DMS153 treated with DMSO at 0.1 percent for 48 hours (cell line): Measurements from ENCODE around the gene PARD3.
"Not testable (repeated sequence)": the region's sequence is repeated elsewhere in the genome, so short reads cannot be mapped to it uniquely, and the experiment has no call there.

Experiments used
- DNase-seq: peaks from one replicate; lab custom pipeline; 2025; ENCODE audit not compliant: unreplicated experiment; lab: John Stamatoyannopoulos, UW

Gene PARD3

GRCh38 chr10:34768261-34768971 is 46.7 kb downstream of the PARD3 start:
- DNase-seq, result no peak

DNA sequence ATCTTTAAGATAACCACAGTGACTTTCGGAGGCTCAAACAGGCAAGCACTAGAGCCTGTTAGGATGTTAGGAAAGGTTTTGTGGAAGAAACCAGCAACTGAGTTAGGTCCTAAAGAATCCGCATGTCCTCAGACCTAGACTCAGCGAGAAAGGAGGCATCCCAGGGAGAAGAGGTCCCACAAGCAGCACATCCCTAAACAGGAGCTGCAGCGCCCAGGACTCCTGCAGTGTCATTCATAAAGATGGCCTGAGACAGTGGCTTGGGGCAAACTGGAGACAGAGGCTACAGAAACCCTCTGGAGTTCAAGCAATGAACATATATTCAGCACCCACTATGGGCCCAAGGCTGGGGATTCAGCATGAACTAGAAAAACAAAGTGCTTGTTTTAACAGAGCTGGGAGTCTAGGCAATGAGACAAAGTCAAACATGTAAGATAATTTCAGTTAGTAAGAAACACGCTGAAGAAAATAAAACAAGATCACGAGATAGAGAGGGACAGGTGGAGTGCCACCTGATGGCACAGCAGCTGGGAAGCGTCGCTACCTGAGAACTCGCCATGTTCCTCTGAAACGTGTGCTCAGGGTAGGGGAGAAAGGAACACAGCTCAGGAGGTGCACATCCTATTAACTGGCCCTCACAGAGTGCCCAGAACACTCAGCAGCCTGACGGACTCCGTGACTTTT is 48.1 kb downstream of the PARD3 start:
- no peak for DNase-seq

DNA sequence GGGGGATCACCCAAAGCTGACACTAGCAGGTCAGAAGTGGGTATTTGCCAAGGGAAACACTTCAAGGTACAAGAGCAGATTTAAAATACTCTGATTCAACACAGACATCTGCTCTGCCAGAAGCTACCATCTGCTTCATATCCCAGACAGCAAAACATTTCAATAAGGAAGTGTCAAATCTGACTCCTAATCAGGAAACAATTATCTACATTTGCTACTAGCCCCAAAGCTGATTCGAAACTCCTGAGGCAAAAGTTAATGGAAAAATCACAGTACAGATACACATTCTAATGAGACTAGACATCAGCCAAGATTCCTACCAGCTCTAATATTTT is 48.9 kb downstream of the PARD3 start:
- peak; percentile 9 for DNase-seq

DNA sequence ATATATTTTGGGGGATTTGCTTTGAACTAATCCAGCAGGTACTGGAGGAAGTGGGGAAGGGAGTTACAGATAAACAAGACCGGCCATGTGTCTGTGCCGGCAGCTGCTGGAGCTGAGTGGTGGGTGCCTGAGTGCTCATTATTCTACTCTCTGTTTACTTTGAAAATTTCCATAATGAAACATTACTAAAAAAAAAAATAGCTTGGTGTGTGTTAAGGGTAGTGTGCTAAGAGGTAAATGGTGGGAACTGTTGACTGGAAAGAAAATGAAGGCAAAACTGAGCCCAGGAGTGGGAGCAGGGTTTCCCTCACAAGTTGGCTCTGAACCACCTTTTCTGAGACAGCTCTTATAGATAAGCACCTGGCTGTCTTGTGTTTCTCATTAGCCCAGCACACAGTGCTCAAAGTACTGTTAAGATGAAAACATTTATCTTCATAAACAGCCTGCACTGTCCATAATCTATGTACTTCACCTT is 50.6 kb downstream of the PARD3 start:
- DNase-seq, result peak; percentile 31

DNA sequence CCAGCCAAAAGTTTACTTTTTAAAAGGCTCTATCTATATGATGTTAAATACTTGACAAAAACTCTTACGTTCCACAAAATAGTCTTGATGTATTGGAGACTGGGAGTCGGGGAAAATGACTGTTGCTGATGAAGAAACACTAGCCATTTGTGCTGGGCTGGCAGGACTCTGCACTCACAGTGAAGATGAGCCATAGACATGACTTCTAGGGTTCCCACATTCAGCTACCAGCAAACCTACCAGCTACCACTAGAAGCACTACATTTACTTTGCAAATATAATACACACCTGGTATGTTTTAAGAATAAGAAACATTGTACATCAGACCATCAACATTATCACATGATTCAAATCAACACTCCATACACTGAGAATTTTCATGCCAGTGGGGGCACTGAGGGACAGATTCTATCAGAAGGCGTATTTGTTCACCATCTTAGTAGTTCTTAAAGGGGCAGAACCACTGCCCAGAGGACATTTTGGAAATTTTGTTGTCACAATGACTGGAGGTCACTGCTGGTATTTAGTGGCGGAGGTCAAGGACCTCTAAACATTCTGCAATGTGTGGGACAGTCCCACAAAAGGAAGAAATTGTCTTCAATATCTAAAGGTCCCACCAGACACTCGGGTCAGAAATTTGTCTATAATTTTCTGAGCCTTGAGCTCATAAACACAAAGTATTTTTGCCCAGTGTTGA is 52.3 kb downstream of the PARD3 start:
- DNase-seq, result no peak

- DNase-seq, result no peak
These were observed 52.9 kb downstream of the PARD3 start for GRCh38 chr10:34762156-34762555.

DNA sequence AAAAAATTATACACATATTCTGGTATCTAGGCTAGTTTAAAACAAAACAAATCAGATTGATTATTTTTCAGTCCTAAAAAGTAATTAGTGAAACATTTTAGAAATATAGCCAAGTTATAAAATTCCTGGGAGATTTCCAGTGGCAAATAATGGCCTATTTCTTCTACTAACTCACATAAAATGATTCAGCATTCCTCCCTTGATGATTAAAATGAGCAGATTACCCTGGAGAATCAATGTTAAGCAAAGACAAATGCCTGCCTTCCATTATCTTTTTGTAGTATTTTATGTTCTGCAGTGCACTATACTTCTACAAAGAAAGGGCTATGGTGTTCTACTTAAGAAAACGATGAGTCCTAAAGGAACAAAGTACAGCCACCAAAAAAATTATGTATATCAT is 53.6 kb downstream of the PARD3 start:
- DNase-seq, result no peak

DNA sequence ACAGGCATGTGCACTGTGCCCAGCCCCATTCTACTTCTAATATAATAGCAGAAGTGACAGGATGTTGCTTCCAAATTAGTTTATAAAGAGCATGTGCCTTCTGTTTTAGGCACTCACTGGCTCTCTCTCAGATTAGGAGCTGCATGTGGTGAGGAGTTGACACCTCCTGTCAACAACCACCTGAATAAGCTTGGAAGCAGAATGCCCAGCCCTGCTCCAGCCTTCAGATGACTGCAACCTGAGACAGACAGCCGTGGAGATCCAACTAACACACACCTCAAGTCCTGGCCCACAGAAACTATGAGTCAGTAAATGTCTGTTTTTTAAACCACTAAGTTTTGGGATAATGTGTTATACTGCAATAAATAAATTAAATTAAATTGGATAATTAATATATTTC is 54.5 kb downstream of the PARD3 start:
- DNase-seq, result no peak

DNA sequence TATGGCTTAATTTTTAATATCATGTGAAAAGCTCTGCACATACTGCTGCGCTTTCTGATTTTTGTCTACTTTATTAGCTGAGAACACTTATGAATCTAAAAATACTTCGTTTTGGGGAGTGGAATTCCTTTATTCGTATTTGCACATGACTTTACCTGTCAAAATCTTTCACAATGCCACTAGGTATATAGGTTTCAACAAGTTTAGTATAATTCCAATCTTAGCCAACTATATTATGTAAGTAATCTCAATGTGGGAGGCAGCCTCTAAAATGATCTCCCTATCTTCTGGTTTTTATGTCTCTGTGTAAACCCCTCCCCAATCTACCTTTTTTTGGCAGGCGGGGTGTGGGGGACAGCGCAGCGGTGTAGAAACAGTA is 55.3 kb downstream of the PARD3 start:
- DNase-seq, result no peak

DNA sequence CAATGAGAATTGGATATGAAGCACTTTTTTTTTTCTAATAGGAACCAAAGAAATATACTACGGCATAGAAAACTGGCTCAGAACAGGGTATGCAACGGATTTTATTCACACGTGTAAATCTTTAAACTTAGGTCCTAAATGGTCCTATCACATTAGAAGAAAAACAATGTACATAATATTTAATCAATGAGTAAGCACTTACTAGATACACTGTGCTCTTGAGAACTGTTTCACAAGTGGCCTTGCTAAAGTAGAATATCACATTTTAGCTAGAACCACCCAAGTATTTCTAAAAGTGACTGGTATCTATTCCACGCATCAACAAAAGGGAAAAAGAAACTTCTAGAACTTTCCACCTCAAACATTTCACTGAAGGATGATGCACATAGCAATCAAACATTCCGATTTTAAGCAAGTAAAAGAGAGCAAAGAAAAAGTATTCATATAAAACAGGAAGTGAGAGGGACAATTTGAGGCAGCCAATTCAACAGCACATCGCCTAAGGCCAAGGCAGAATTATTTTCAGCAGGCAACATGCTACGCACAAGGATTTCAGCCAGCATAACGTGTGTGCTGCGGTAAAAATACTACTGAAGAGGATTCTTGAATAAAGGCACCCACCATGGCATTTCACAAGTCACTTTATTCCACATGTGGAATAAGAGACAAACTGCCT is 55.8 kb downstream of the PARD3 start:
- DNase-seq, result no peak

DNA sequence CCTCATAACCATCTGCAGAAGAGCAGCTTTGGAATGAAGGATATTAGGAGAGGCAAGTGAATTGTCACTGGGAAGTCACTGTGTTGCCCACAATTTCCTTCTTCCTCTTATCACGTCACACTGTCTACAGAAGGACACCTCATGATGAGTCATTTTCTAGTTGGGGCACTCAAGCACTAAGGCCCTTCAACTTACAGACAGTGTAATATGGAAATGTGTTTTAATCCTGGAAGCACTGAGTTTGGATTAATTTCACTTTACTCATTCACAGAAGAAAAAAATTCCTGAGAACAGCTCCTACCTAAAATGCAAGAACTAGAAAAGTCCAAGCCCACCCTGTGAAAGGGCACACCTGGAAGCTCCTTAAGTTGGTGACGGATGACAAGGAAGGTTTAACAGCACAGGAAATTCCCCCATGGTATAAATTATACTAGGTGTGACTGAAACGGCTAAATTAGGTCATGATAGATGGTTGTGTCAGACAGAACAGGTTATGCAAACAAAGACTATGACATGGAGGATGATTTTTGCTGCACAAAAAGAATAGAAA is 56.6 kb downstream of the PARD3 start:
- no peak for DNase-seq

GRCh38 chr10:34757933-34758332 is 57.2 kb downstream of the PARD3 start:
- DNase-seq, result no peak

- DNase-seq, result not testable (repeated sequence)
These were observed 57.9 kb downstream of the PARD3 start for GRCh38 chr10:34757181-34757580.

DNA sequence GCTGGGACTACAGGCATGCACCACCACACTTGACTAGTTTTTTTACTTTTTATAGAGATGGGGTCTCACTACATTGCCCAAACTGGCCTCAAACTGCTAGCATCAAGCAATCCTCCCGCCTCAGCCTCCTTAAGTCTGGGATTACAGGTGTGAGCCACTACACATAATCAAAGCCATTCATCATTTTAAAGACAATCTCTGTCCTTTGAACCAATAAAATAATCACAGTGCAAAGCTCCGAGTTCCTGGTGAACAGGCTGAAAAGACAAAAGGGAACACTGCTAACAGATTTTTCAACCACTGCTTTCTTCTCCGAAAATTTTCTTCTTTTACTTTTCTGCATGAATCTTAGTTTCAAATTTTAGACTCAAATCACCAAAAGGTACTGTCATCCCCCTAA is 58.5 kb downstream of the PARD3 start:
- no peak for DNase-seq

- DNase-seq, result no peak
These were observed 61.9 kb downstream of the PARD3 start for GRCh38 chr10:34753014-34753757.

DNA sequence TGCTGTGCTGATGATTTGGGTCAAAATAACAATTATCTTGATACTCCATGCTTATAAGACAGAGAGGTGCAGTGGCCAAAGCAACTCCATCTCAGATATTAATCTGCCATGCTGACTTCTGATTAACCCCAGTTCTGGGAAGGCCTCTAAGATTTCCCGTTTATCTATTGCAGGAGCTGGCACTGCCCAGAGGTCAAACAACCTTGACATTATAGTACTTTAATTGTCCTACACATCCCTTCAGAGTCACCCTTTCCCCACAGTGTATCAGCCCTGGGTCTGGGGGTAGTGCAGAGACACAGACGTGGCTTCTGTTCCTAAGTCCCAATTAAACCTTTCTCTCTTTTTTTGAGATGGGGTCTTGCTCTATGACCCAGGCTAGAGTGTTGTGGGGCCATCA is 63.8 kb downstream of the PARD3 start:
- DNase-seq, result no peak

DNA sequence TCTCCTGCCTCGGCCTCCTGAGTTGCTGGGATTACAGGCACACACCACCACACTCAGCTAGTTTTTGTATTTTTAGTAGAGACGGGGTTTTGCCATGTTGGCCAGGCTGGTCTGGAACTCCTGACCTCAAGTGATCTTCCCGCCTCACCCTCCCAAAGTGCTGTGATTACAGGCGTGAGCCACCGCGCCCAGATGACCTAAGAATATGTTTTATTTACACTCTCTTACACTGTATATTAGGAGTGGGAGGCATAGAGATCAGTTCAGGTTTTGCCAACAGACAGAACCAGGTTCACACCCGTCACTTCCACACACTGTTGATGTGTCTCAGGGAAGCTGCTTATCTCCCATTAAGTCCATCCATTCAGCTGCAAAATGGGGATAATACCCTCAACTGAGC is 64.3 kb downstream of the PARD3 start:
- DNase-seq, result not testable (repeated sequence)

DNA sequence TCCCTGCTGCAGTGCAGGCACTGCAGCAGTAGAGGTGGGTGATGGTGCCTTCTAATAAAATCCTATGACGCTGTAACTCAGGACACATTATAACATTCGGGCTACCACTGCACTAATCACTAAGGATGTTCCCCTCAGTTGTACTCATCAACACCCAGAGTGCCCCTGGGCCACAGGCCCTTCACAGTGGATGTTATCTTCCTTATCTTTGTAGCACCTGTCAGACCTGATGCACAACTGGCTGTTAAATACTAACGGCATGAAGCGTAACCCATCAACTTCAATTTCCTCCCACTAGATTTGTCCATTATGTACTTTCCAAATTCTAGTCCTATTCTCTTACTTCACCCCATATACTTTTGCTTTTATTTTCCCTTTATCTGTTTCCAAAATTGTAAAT is 66.3 kb downstream of the PARD3 start:
- no peak for DNase-seq

DNA sequence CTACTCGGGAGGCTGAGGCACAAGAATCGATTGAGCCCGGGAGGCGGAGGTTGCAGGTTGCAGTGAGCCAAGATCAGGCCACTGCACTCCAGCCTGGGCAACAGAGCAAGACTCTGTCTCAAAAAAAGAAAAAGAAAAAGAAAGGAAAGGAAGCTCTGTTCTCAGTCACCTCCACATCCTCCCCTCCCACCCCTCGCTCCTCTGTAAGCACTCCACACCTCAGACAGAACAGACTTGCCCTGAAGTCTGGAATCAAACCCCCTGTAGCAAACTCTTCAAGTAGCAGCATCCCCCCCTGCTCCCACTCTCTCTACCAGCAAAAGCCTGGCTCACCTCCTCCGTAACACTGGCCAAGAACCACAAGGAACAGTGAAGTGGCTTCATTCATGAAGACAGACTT is 66.7 kb downstream of the PARD3 start:
- DNase-seq, result no peak

GRCh38 chr10:34746094-34746493 is 69.0 kb downstream of the PARD3 start:
- no peak for DNase-seq

- DNase-seq, result no peak
These were observed 69.9 kb downstream of the PARD3 start for GRCh38 chr10:34745244-34745643.
